ENCODE measurements around the gene PNPLA3.

PNPLA3 gene

DNA sequence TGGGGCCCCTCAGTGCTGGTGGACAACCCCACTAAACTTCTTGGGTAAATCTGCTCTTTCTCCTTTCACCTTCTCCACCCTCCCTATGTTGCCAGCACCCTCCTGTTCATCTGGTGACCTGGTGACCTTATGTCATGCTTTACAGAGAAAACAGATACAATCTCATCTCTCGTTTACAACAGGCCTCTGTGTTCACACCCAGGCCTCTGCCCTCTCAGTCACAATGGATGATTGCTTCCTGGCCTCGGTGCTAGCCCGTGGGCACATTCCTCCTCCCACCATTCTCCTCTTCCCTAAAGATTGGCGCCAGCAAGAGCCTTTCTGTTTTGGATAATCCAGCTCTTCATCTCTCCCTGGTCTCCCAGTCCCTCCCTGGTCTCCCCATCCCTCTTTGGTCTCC lies 12.3 kb upstream of the PNPLA3 start:
- TF ChIP-seq, protein P1, sequence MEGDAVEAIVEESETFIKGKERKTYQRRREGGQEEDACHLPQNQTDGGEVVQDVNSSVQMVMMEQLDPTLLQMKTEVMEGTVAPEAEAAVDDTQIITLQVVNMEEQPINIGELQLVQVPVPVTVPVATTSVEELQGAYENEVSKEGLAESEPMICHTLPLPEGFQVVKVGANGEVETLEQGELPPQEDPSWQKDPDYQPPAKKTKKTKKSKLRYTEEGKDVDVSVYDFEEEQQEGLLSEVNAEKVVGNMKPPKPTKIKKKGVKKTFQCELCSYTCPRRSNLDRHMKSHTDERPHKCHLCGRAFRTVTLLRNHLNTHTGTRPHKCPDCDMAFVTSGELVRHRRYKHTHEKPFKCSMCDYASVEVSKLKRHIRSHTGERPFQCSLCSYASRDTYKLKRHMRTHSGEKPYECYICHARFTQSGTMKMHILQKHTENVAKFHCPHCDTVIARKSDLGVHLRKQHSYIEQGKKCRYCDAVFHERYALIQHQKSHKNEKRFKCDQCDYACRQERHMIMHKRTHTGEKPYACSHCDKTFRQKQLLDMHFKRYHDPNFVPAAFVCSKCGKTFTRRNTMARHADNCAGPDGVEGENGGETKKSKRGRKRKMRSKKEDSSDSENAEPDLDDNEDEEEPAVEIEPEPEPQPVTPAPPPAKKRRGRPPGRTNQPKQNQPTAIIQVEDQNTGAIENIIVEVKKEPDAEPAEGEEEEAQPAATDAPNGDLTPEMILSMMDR (IDR thresholded peaks at IDR 0.05; ENCODE audit: borderline replicate concordance, insufficient read depth, low read depth, low read length): no peak
- H3K4me3 ChIP-seq (ENCODE audit: low read depth, low read length): no peak overlapping the region

DNA sequence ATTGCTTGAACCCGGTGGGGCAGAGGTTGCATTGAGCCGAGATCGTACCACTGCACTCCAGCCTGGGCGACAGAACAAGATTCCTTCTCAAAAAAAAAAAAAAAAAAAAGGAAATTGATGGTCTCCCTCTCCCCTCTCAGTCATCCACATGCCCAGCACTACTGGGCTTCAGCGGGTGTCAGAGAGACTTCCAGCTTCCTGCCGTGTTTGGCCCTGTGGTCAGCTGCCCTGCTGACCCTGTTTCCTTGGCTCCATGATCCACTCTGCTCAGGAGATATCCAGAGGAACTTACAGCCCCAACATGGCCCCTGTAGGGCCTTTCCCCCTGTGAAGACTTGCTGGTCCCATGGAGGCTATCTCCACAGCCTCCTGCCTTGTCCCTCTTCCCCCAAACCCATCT lies 6.1 kb upstream of the PNPLA3 start:
- no peak overlapping the region for H3K4me3 ChIP-seq (ENCODE audit: low read depth, low read length)
- TF ChIP-seq, protein P1 (IDR thresholded peaks at IDR 0.05; ENCODE audit: borderline replicate concordance, insufficient read depth, low read depth, low read length): no peak

DNA sequence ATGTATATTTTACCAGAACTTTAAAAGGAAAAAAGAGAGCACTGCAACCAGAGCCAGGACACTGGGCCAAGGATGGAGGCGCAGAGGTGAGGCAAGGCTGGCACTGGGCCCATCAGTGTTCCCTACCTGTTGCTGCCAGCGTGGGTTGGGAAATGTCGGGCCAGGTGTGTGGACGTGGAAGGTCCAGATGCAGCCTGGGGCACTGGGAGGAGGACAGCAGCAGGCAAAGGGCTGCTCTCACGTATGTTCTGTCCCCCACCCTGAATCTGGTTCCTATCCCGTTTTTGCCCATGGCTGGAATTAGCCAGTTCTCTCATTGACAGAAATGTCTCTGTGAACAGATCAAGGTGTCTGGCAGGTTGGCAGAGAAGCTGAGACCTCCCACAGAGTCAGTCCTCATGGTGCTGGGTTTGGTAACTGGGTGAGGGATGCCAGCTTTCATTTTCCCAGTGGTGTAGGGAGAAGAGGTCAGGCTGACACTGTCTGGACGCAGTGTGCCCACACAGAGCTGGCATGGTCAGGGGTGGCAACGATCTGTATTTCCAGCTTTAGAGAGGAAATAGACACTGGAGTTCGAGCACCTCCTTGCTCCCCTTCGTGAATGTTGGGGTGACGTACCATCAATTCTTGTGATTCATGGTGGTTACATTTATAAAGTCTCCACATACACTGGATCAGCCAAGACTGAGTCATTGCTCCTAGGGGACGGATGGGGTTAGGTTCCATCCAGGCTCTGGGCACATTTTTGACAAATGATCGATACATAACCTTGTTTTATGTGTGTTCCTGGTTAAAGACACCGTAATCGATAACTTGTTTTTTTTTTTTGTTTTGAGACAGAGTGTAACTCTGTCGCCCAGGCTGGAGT lies 4.3 kb upstream of the PNPLA3 start:
- TF ChIP-seq, protein P1 (IDR thresholded peaks at IDR 0.05; ENCODE audit: borderline replicate concordance, insufficient read depth, low read depth, low read length): no peak
- no peak overlapping the region for H3K4me3 ChIP-seq (ENCODE audit: low read depth, low read length)

DNA sequence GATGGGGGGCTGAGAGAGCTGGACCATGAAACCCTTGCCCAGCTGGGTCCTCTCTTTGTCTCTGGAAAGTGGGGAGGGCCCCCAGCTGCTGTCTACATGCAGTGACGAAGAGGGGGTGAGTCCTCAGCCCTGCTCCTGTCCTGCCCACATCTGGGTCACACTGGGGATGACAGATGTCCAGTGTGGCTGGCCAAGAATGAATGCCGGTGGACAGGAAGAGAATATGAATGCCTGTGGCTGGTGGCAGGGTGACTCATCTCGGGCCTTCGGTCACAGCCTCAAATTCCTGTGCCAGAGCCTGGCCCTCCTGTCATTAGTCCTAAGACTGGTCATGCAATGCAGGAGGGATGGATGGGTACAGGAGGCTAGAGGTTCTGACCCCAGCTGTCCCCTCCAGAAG lies 2.2 kb upstream of the PNPLA3 start:
- no peak overlapping the region for H3K4me3 ChIP-seq (ENCODE audit: low read depth, low read length)
- TF ChIP-seq, protein P1 (IDR thresholded peaks at IDR 0.05; ENCODE audit: borderline replicate concordance, insufficient read depth, low read depth, low read length): no peak

DNA sequence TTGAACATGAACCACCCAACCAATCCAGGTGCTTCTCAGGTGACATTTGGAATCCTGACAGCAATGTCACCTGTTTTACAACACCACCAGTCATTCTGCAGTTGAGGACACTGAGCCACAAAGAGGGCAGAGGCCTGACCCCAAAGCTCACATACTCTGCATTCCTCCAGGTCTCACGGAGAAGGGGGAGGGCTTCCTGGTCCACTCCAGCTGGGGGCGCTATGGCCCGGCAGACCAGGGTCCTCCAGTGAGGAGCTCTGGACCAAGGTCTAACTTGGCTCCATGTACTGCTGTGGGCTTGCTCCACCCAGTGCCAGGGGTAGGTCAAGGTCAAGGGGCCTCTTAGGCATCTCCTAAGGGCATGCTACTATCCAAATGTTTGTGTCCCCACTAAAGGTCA lies 1.5 kb upstream of the PNPLA3 start:
- no peak overlapping the region for H3K4me3 ChIP-seq (ENCODE audit: low read depth, low read length)

DNA sequence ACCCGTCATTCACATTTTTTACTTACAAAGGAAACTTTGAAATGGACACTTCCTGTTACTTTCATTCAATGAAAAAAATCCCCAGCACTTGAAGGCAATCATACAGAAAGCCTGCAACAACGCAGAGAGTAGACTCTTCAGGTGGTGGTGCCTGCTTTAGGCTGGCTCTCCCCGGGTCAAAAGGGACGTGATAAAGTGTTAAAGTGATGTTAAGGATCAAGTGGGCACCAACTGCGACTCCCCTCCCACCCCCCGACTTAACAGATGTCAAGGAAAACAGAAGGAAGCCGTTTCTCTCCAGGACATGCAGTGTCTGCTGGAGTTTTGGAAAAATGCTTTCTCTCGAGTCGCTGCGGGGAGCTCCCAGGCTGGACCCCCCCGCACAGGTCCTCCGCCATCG lies 414 bp upstream of the PNPLA3 start:
- TF ChIP-seq, protein P1 (IDR thresholded peaks at IDR 0.05; ENCODE audit: borderline replicate concordance, insufficient read depth, low read depth, low read length): no peak
- no peak overlapping the region for H3K4me3 ChIP-seq (ENCODE audit: low read depth, low read length)

More for the DNA sequence above, 1.5 kb upstream of the PNPLA3 start:
- TF ChIP-seq, protein P1 (IDR thresholded peaks at IDR 0.05; ENCODE audit: borderline replicate concordance, insufficient read depth, low read depth, low read length): no peak

DNA sequence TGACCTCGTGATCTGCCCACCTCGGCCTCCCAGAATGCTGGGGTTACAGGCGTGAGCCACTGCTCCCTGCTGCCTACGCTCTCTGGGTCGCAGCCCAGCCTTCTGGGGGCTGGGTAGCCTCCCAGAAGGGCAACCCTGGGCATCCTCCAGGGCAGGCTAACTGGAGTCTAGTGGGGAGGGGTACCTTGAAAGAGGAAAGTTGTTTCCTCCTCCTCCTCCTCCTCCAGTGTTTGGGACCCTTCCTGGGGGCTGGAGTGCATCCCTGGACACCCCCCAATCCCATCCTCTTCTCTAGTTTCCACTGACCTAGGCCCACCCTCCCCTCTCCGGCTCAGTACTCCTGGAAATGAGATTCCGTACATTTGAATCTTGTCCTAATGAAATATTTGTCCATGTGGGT lies 1.3 kb downstream of the PNPLA3 start:
- TF ChIP-seq, protein P1 (IDR thresholded peaks at IDR 0.05; ENCODE audit: borderline replicate concordance, insufficient read depth, low read depth, low read length): no peak
- no peak overlapping the region for H3K4me3 ChIP-seq (ENCODE audit: low read depth, low read length)
